HepG2 (cell line): ENCODE data around the gene ALS2CL. TPM values are rescaled to one million over a fixed set of nuclear protein-coding genes. Genes with fewer than 3 reads are reported as not detected.

Experiments
- ATAC-seq: fragments of 200-7000 bp; cut with Tn5 transposase; 3 replicates; pipeline ENCODE4 v1.9.1; 2020; ENCODE audit warnings: mild to moderate bottlenecking, moderate library complexity
- BruUV-seq: library from RNA; stranded (reverse); fragments of 400-500 nt; replicated peaks from 2 replicates; lab custom pipeline; 2021; lab: Mats Ljungman, UMichigan
- CTCF ChIA-PET: fragments of 300-600 bp; formaldehyde crosslinking; extraction: SDS; loops from one replicate; lab custom pipeline; 2021; ENCODE audit warnings: low total read pairs, inconsistent platforms, low intra/inter-chr PET ratio; lab: Yijun Ruan, JAX
- POLR2A ChIA-PET: fragments of 350-600 bp; sonication (Branson Sonifier 250); formaldehyde crosslinking; loops from one replicate; lab custom pipeline; 2020; ENCODE audit warnings: antibody characterized with exemption, inconsistent platforms; lab: Yijun Ruan, JAX
- DNase-seq: peaks from one replicate; pipeline ENCODE4 v3.0.0-alpha.2; 2015; ENCODE audit warnings: low spot score
- FAIRE-seq: peaks from 3 replicates; lab custom pipeline; 2011; peaks lifted over from hg19 to GRCh38; lab: Jason Lieb, UNC
- H2AFZ ChIP-seq: one replicate; pipeline ENCODE4 v1.6.1; 2011; ENCODE audit warnings: low read length, inconsistent platforms
- H3K27ac ChIP-seq: fragments of 300-600 bp; 3 replicates; pipeline ENCODE4 v1.8.0; 2011; ENCODE audit warnings: mixed run types, mild to moderate bottlenecking, mixed read lengths, low read length, inconsistent platforms; ENCODE audit not compliant: insufficient read depth; ENCODE audit errors: extremely low read length
- H3K27me3 ChIP-seq, 2 experiments: fragments of 200-600 bp in 1 of 2; 2 replicates in 1 of 2; 3 replicates in 1 of 2; pipeline versions ENCODE4 v1.6.0 to v1.8.0; 2011; ENCODE audit warnings: low read length in 2 of 2, mild to moderate bottlenecking in 2 of 2, moderate library complexity in 2 of 2, inconsistent platforms in 1 of 2; ENCODE audit not compliant: insufficient read depth in 2 of 2, control insufficient read depth in 1 of 2
- H3K36me3 ChIP-seq, 2 experiments: fragments of 200-600 bp in 1 of 2; replicated peaks in 1 of 2; 2 replicates in 1 of 2; 3 replicates in 1 of 2; pipeline versions ENCODE4 v1.5.1 to v1.8.0; 2011; ENCODE audit warnings: low read length in 2 of 2, inconsistent platforms in 1 of 2; ENCODE audit not compliant: insufficient read depth in 2 of 2, control insufficient read depth in 1 of 2
- H3K4me1 ChIP-seq: 2 replicates; pipeline ENCODE4 v1.5.1; 2012; ENCODE audit warnings: low read length, inconsistent platforms; ENCODE audit not compliant: insufficient read depth
- H3K4me2 ChIP-seq: 2 replicates; pipeline ENCODE4 v1.6.0; 2011; ENCODE audit warnings: low read depth, low read length, inconsistent platforms
- H3K4me3 ChIP-seq, 3 experiments: fragments of 200-600 bp in 1 of 3; sonication (generic), shearing (Covaris generic) in 1 of 3; replicated peaks in 1 of 3; 2 replicates each; pipeline ENCODE4 v1.5.1; 2011 to 2016; ENCODE audit warnings: low read length in 3 of 3, inconsistent platforms in 2 of 3, low read depth in 2 of 3, mild to moderate bottlenecking in 2 of 3, control low read depth in 1 of 3, mixed read lengths in 1 of 3; ENCODE audit not compliant: insufficient read depth in 1 of 3
- H3K79me2 ChIP-seq: one replicate; pipeline ENCODE4 v1.6.1; 2011; ENCODE audit warnings: low read length, inconsistent platforms; ENCODE audit not compliant: insufficient read depth
- H3K9ac ChIP-seq: 2 replicates; pipeline ENCODE4 v1.6.0; 2011; ENCODE audit warnings: mild to moderate bottlenecking, low read depth, low read length, inconsistent platforms; ENCODE audit not compliant: insufficient read depth
- H3K9me3 ChIP-seq: 2 replicates; pipeline ENCODE4 v1.5.1; 2012; ENCODE audit warnings: mild to moderate bottlenecking, low read length
- H4K20me1 ChIP-seq: 2 replicates; pipeline ENCODE4 v1.6.0; 2011; ENCODE audit warnings: inconsistent platforms, mild to moderate bottlenecking, low read length, moderate library complexity; ENCODE audit not compliant: insufficient read depth
- HOXA7 ChIP-seq: sonication (generic); formaldehyde crosslinking; IDR thresholded peaks from 2 replicates; pipeline ENCODE4 v1.8.1; 2022; ENCODE audit warnings: mild to moderate bottlenecking, missing genetic modification reagents, moderate library complexity
- PITX1 ChIP-seq: sonication (generic); formaldehyde crosslinking; IDR thresholded peaks from 2 replicates; pipeline ENCODE4 v1.5.1; 2020; ENCODE audit warnings: mild to moderate bottlenecking, missing genetic modification reagents
- YEATS4 ChIP-seq: sonication (generic); formaldehyde crosslinking; IDR thresholded peaks from 2 replicates; pipeline ENCODE4 v1.4.0; 2020; ENCODE audit warnings: missing genetic modification reagents, borderline replicate concordance
- ZFP62 ChIP-seq: sonication (generic); formaldehyde crosslinking; IDR thresholded peaks from 2 replicates; pipeline ENCODE4 v1.4.0; 2020; ENCODE audit warnings: missing genetic modification reagents
- ZNF34 ChIP-seq: sonication (generic); formaldehyde crosslinking; IDR thresholded peaks from 2 replicates; pipeline ENCODE4 v1.4.0; 2020; ENCODE audit warnings: mild to moderate bottlenecking, missing genetic modification reagents, borderline replicate concordance
- ZNF570 ChIP-seq: sonication (generic); formaldehyde crosslinking; IDR thresholded peaks from 2 replicates; pipeline ENCODE4 v1.4.0; 2020; ENCODE audit warnings: mild to moderate bottlenecking, missing genetic modification reagents, borderline replicate concordance
- ZNF713 ChIP-seq: sonication (generic); formaldehyde crosslinking; IDR thresholded peaks from 2 replicates; pipeline ENCODE4 v1.4.0; 2020; ENCODE audit warnings: mild to moderate bottlenecking, missing genetic modification reagents
- ZNF816 ChIP-seq: sonication (generic); formaldehyde crosslinking; IDR thresholded peaks from 2 replicates; pipeline ENCODE4 v1.8.0; 2022; ENCODE audit warnings: missing genetic modification reagents, mild to moderate bottlenecking, borderline replicate concordance
- WGBS: methylation state at CpG from one replicate; pipeline ENCODE4 v1.1.6; 2017; ENCODE audit warnings: low lambda C conversion rate; 5-methylcytosine and 5-hydroxymethylcytosine counted together
- in situ Hi-C: cut with HindIII; loops from 2 replicates; pipeline ENCODE4 v1.10.0; 2017; ENCODE audit warnings: low pct_unique_long_range_greater_than_20kb; ENCODE audit not compliant: extremely low pct_ligation_motif_present
- intact Hi-C: fragments of 100-400 bp; cut with micrococcal nuclease; formaldehyde crosslinking; loops from one replicate; pipeline ENCODE4 v1.10.0; 2022; ENCODE audit not compliant: unreplicated experiment
- polyA plus RNA-seq, 8 experiments: library from polyadenylated mRNA; depleted of rRNA in 3 of 8; stranded (reverse) in 7 of 8; unstranded in 1 of 8; fragments of >200 nt; fragmentation: Illumina TruSeq in 4 of 8; extraction: Trizol in 4 of 8; gene quantifications; 2 replicates each; pipeline versions ENCODE4 v1.2.1 to v1.2.3, GENCODE V29; 2011 to 2016; ENCODE audit warnings: low read depth in 4 of 8, missing spikeins in 1 of 8, mixed read lengths in 1 of 8; ENCODE audit not compliant: insufficient read depth in 1 of 8
- total RNA-seq, 5 experiments: library from RNA; depleted of rRNA; stranded (reverse); fragments of >200 nt; fragmentation: Illumina TruSeq; extraction: Trizol; gene quantifications; 2 replicates each; pipeline ENCODE4 v1.2.3, GENCODE V29; 2016; ENCODE audit warnings: low read depth in 1 of 5
- TF ChIP-seq, protein P1 (sequence below): sonication (generic); formaldehyde crosslinking; IDR thresholded peaks from 2 replicates; pipeline ENCODE4 v1.5.1; 2020; ENCODE audit warnings: missing genetic modification reagents, mild to moderate bottlenecking, borderline replicate concordance
- TF ChIP-seq, protein P2 (sequence below): sonication (generic); formaldehyde crosslinking; IDR thresholded peaks from 2 replicates; pipeline ENCODE4 v1.4.0; 2020; ENCODE audit warnings: mild to moderate bottlenecking, missing genetic modification reagents
- TF ChIP-seq, protein P3 (sequence below): sonication (generic); formaldehyde crosslinking; IDR thresholded peaks from 2 replicates; pipeline ENCODE4 v1.4.0; 2020; ENCODE audit warnings: missing genetic modification reagents, borderline replicate concordance
- TF ChIP-seq, protein P4 (sequence below): sonication (generic); formaldehyde crosslinking; IDR thresholded peaks from 2 replicates; pipeline ENCODE4 v1.4.0; 2020; ENCODE audit warnings: missing genetic modification reagents, borderline replicate concordance
- TF ChIP-seq, protein P5 (sequence below): sonication (generic); formaldehyde crosslinking; IDR thresholded peaks from 2 replicates; pipeline ENCODE4 v1.5.0; 2020; ENCODE audit warnings: mild to moderate bottlenecking, missing genetic modification reagents

The ALS2CL gene
- total and polyA plus RNA-seq, 2 of the 13 experiments (the other 11 are each of a cell fraction or from before 2014, with no cell fraction given), result not detected

DNA sequence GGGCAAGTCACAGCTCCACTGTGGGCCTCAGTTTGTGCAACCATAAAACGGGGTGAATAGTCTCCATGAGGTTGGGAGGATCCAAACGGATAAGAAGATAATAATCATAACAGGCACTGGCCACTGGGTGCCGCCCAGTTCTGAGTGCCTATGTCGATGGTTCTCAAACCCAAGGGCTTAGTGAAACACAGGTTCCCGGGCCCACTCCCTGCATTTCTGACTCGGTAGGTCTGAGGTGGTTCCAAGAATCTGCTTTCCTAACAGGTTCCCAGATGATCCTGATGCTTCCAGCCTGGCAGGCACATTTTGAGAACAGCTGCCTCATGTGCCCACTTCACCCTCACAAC is 21.2 kb downstream of the ALS2CL start (continued):
- TF ChIP-seq, protein P1, sequence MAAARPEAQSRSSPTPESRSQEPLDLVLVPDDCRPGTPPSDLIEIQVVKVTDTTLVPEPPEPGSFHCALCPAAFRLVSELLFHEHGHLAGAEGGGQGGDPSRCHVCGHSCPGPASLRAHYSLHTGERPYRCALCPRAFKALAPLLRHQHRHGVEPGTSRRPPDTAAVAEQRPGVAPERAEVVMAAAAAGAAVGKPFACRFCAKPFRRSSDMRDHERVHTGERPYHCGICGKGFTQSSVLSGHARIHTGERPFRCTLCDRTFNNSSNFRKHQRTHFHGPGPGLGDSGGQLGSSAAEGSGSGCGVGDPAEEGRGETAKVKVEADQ (CRISPR knock-in tag), result no peak
- TF ChIP-seq PITX1 (CRISPR knock-in tag) (no peak), YEATS4 (CRISPR knock-in tag) (no peak), ZNF34 (CRISPR knock-in tag) (no peak)
- TF ChIP-seq, protein P2, sequence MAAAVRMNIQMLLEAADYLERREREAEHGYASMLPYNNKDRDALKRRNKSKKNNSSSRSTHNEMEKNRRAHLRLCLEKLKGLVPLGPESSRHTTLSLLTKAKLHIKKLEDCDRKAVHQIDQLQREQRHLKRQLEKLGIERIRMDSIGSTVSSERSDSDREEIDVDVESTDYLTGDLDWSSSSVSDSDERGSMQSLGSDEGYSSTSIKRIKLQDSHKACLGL (CRISPR knock-in tag), result no peak

DNA sequence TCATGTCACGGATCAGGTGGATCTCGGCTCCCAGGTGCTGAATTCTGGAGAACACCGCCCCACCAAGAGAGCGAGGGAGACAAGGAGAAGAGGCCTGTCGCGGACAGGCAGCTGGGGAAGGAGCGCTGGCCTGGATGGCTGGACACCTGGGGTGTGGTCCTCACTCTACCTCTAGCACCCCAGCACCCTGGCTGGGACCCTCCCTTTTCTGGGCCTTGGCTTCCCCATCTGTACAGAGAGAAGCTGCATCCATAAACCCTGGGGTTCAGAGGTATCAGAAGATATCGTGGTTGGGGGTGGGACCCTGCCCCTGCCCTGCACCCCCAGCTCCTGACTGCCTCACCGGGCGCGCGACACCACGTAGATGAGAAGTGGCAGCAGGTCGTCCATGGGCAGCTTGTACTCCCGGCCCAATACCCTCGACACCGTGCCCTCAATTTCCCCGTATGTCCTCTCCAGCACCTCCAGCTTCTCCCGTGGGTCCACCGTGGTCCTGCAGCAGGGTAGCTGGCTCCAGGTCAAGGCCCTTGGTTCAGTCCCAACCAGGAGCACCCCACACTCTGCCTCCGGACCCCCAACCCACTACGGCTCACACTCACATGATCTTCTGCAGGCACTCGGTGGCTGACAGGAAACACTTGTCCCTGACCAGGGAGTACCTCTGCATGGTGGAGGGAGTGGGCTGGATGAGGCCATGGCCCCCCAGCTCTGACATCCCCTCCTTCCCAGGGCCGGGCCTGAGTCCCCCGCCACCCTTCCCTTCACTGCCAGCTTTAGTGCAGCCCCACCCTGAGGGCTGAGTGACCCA is 21.7 kb downstream of the ALS2CL start:
- no peaks in the 10 kb centered on the region for H4K20me1 ChIP-seq
- in situ Hi-C loops (no loop called here), intact Hi-C loops (no loop called here)
- FAIRE-seq (no peak), DNase-seq (no peak), ATAC-seq (no peak)
- H3K36me3 ChIP-seq, result no peaks in the 10 kb centered on the region
- peaks cover 0 to 25% of the 10 kb centered on the region in 2 experiments; a peak in 4 of 5 replicates for H3K27me3 ChIP-seq
- no peak overlapping the region for H2AFZ ChIP-seq
- CTCF ChIA-PET, result no interaction called here
- H3K4me2 ChIP-seq, result no peak overlapping the region
- 39% methylated on average over 9 of the region's 25 CpGs for WGBS
- no peaks in the 10 kb centered on the region for H3K9me3 ChIP-seq
- H3K79me2 ChIP-seq, result no peaks in the 10 kb centered on the region
- H3K9ac ChIP-seq, result no peak overlapping the region
- no TSS peak for BruUV-seq
- no peak overlapping the region for H3K4me3 ChIP-seq
- H3K4me1 ChIP-seq, result no peaks in the 10 kb centered on the region
- POLR2A ChIA-PET, result no interaction called here
- no peak overlapping the region for H3K27ac ChIP-seq
- TF ChIP-seq, protein P3, sequence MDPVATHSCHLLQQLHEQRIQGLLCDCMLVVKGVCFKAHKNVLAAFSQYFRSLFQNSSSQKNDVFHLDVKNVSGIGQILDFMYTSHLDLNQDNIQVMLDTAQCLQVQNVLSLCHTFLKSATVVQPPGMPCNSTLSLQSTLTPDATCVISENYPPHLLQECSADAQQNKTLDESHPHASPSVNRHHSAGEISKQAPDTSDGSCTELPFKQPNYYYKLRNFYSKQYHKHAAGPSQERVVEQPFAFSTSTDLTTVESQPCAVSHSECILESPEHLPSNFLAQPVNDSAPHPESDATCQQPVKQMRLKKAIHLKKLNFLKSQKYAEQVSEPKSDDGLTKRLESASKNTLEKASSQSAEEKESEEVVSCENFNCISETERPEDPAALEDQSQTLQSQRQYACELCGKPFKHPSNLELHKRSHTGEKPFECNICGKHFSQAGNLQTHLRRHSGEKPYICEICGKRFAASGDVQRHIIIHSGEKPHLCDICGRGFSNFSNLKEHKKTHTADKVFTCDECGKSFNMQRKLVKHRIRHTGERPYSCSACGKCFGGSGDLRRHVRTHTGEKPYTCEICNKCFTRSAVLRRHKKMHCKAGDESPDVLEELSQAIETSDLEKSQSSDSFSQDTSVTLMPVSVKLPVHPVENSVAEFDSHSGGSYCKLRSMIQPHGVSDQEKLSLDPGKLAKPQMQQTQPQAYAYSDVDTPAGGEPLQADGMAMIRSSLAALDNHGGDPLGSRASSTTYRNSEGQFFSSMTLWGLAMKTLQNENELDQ (CRISPR knock-in tag), result no peak
- TF ChIP-seq ZFP62 (CRISPR knock-in tag) (no peak), ZNF816 (CRISPR knock-in tag) (no peak), HOXA7 (CRISPR knock-in tag) (no peak), ZNF713 (CRISPR knock-in tag) (no peak), ZNF570 (CRISPR knock-in tag) (no peak)
- TF ChIP-seq, protein P4, sequence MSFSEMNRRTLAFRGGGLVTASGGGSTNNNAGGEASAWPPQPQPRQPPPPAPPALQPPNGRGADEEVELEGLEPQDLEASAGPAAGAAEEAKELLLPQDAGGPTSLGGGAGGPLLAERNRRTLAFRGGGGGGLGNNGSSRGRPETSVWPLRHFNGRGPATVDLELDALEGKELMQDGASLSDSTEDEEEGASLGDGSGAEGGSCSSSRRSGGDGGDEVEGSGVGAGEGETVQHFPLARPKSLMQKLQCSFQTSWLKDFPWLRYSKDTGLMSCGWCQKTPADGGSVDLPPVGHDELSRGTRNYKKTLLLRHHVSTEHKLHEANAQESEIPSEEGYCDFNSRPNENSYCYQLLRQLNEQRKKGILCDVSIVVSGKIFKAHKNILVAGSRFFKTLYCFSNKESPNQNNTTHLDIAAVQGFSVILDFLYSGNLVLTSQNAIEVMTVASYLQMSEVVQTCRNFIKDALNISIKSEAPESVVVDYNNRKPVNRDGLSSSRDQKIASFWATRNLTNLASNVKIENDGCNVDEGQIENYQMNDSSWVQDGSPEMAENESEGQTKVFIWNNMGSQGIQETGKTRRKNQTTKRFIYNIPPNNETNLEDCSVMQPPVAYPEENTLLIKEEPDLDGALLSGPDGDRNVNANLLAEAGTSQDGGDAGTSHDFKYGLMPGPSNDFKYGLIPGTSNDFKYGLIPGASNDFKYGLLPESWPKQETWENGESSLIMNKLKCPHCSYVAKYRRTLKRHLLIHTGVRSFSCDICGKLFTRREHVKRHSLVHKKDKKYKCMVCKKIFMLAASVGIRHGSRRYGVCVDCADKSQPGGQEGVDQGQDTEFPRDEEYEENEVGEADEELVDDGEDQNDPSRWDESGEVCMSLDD, result no peak
- TF ChIP-seq, protein P5, sequence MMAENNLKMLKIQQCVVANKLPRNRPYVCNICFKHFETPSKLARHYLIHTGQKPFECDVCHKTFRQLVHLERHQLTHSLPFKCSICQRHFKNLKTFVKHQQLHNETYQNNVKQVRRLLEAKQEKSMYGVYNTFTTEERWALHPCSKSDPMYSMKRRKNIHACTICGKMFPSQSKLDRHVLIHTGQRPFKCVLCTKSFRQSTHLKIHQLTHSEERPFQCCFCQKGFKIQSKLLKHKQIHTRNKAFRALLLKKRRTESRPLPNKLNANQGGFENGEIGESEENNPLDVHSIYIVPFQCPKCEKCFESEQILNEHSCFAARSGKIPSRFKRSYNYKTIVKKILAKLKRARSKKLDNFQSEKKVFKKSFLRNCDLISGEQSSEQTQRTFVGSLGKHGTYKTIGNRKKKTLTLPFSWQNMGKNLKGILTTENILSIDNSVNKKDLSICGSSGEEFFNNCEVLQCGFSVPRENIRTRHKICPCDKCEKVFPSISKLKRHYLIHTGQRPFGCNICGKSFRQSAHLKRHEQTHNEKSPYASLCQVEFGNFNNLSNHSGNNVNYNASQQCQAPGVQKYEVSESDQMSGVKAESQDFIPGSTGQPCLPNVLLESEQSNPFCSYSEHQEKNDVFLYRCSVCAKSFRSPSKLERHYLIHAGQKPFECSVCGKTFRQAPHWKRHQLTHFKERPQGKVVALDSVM, result no peak
